Measurements from ENCODE around the gene MT3.
"Not testable (repeated sequence)": the region's sequence is repeated elsewhere in the genome, so short reads cannot be mapped to it uniquely, and the experiment has no call there.

Gene MT3

DNA sequence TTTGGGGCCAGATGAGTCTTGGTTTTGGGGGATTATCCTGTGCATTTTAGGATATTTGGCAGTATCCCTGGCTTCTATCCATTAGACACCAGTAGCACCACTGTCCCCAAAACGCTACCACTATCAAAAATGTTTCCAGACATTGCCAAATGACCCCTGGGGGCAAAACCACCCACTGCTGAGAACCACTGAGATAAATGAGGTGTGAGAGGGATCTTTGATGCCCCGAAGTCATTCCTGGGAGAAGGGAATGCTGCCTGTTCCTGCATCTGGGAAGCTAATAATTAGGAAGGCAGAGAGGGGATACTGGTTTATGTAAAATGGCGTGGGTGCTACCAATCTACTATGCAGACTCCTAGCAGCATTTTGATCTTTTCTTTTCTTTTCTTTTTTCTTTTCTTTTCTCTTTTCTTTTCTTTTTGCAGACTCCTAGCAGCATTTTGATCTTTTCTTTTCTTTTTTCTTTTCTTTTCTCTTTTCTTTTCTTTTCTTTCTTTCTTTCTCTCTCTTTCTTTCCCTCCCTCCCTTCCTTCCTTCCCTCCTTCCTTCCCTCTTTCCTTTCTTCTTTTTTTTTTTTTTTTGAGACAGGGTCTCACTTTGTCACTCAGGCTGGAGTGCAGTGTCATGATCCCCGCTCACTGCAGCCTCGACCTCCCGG, 8.8 kb upstream of the MT3 start:
- DNase-seq (ENCODE audit: low read depth in 2 of 2), result no peak

DNA sequence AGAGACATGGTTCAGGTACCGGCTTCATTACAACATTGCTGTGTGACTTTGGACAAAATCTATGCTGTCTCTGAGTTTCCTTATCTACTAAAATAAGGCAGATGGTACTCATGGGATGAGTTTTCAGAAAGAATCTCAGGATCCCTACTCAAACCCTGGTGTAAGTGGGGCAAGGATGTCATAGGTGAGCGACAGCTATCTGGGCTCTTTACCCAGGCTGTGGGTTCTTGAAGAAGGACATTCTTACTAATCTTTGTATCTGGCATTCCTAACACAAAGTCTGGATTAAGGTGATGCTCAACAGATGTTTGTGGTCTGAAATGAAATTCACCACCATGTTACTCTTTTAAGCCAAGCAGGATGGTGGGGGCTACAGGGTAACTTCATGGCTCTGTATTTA, 6.4 kb upstream of the MT3 start:
- DNase-seq (ENCODE audit: low read depth in 2 of 2), result not testable (repeated sequence)

- DNase-seq (ENCODE audit: low read depth in 2 of 2), result no peak
Observed at GRCh38 chr16:56583351-56584168, 5.8 kb upstream of the MT3 start.

- no peak for DNase-seq (ENCODE audit: low read depth in 2 of 2)
Observed at GRCh38 chr16:56584276-56584675, 5.1 kb upstream of the MT3 start.

GRCh38 chr16:56588781-56589140, 567 bp upstream of the MT3 start:
- no peak for DNase-seq (ENCODE audit: low read depth in 2 of 2)

DNA sequence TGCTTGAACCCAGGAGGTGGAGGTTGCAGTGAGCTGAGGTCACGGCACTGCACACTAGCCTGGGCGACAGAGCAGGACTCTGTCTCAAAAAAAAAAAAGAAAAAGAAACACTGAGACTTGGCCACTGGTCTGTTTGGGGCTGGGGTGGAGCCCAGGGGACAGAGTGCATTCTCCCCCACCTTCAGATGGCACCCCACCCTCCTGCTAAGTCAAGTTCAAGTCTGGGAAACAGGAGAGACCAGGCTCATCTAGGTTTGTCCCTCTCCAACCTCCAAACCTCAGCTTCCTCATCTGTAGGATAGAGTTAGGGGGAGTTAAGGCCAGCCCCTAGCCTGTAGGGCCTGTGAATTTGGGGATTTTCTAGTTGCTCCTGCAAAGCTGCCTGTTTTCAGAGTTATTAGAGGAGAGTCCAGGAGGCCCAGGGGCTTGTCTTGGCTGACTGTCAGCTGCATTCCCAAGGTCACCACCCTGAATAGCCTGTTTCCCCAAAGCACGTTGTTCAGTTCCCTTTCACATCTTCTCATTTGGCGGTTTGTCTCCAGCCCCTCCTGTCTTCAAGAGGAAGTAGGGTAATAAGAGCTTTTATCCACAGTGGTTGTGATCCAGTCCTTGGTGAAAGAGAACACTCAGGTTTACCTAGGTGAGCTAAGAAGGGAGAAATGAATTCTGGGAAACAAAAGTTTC, 2.2 kb downstream of the MT3 start:
- DNase-seq (ENCODE audit: low read depth in 2 of 2), result no peak

- no peak for DNase-seq (ENCODE audit: low read depth in 2 of 2)
Observed at GRCh38 chr16:56593573-56594291, 4.4 kb downstream of the MT3 start.

- DNase-seq (ENCODE audit: low read depth in 2 of 2), result no peak
Observed at GRCh38 chr16:56594292-56594619, 4.9 kb downstream of the MT3 start.

- no peak for DNase-seq (ENCODE audit: low read depth in 2 of 2)
Observed at GRCh38 chr16:56600398-56600999, 11.2 kb downstream of the MT3 start.

- no peak for DNase-seq (ENCODE audit: low read depth in 2 of 2)
Observed at GRCh38 chr16:56601325-56601724, 12.0 kb downstream of the MT3 start.

DNA sequence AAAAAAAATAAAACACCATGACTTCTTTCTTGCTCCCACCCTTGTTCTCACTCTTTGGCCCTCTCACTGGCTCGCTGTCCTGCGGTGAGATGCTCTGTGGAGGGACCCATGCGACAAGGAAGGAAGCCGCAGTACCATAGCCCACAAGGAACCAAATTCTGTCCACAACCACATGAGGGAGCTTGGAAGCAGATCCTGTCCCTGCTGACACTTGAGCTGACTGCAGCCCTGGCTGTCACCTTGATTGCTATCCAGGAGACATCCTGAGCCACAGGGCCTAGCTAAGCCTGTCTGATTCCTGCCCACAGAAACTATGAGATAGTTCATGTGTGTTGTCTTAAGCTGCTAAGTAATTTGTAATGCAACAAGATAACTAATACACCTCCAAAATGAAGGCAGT, 14.3 kb downstream of the MT3 start:
- DNase-seq (ENCODE audit: low read depth in 2 of 2), result no peak

GRCh38 chr16:56604966-56605365, 15.6 kb downstream of the MT3 start:
- no peak for DNase-seq (ENCODE audit: low read depth in 2 of 2)

- DNase-seq (ENCODE audit: low read depth in 2 of 2), result no peak
Observed at GRCh38 chr16:56605475-56605874, 16.1 kb downstream of the MT3 start.

GRCh38 chr16:56606071-56606475, 16.7 kb downstream of the MT3 start:
- DNase-seq (ENCODE audit: low read depth in 2 of 2), result no peak

DNA sequence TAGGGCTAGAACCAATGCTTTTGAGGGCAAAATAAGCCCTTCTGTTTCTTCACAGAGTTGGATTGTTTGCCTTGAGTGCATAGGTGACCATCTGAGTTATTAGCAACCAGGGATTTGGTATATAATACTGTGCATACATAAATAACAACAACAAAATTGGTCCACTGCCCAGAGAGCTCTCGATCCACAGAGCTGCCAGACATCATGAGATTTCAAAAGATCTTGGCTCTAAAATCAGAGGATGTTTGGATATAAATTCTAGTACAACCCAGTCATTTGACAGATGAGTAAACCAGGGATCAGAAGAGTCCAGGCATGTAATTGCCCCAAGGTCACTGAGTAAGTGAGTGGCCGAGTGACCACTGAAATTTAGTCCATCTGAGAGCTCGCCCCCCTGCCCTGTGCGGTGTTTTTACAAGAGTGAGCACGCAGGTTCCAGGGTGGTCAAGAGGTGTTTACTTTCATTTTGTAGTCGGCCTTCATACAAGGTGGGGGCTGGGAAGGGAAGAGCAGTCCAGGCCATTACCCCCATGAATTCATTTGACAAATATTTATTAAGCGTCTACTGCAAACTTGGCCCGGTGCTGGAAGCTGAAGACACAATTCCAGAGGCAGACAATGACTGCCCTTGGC, 17.3 kb downstream of the MT3 start:
- DNase-seq (ENCODE audit: low read depth in 2 of 2), result no peak

- DNase-seq (ENCODE audit: low read depth in 2 of 2), result no peak
Observed at GRCh38 chr16:56607109-56607618, 17.8 kb downstream of the MT3 start.

GRCh38 chr16:56607675-56608042, 18.3 kb downstream of the MT3 start:
- no peak for DNase-seq (ENCODE audit: low read depth in 2 of 2)

DNA sequence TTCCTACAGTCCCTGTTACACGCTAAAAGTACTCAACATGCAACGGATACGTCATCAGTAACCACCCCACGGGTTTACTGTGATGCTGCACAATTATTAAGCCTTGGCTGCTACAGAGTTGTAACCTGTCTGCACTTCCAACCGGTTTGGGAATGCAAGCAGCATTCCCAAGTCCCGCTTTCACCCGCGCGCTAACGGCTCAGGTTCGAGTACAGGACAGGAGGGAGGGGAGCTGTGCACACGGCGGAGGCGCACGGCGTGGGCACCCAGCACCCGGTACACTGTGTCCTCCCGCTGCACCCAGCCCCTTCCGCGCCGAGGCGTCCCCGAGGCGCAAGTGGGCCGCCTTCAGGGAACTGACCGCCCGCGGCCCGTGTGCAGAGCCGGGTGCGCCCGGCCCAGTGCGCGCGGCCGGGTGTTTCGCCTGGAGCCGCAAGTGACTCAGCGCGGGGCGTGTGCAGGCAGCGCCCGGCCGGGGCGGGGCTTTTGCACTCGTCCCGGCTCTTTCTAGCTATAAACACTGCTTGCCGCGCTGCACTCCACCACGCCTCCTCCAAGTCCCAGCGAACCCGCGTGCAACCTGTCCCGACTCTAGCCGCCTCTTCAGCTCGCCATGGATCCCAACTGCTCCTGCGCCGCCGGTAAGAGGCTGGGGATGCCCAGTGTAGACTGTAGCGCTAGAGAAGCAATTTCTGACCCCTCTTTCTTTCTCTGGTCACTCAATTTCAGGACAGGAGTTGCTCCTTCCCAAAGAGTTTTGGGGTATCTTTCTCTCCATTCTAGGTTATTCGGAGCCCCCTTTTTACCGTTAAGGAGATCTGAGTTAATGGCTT, 18.9 kb downstream of the MT3 start, which contains the start of gene MT2A:
Gene MT2A, plus strand, starts transcription at position 542 of the 833 bp plus-strand sequence. Its CDS starts 72 bp downstream, at position 614.
- peak; percentile 82 to 92 for DNase-seq (ENCODE audit: low read depth in 2 of 2)

GRCh38 chr16:56608876-56609462, 19.6 kb downstream of the MT3 start:
- no peak for DNase-seq (ENCODE audit: low read depth in 2 of 2)

- DNase-seq (ENCODE audit: low read depth in 2 of 2), result peak; percentile 62 to 73
Observed at GRCh38 chr16:56609463-56609921, 20.2 kb downstream of the MT3 start.
